Tibial nerve (tissue), 4 donors: Measurements from ENCODE around the gene RBPJL. TPM values are rescaled to one million over a fixed set of nuclear protein-coding genes. Genes with fewer than 3 reads are reported as not detected.

Experiments used
- DNase-seq, 2 donors: peaks; one replicate each; pipeline ENCODE4 v3.0.0-alpha.2; 2019; ENCODE audit warnings: low spot score in 2 of 2
- H3K27ac ChIP-seq, 4 donors: fragments of 200-600 bp; sonication (generic) in 3 of 4; one replicate each; pipeline ENCODE4 v1.5.1; 2017 to 2019; ENCODE audit warnings: mild to moderate bottlenecking in 1 of 4
- H3K27me3 ChIP-seq, 2 donors: fragments of 200-600 bp; sonication (generic) in 1 of 2; one replicate each; pipeline versions ENCODE4 v1.5.1 to v1.6.0; 2017 to 2019
- H3K36me3 ChIP-seq, 3 donors: fragments of 200-600 bp; sonication (generic); one replicate each; pipeline ENCODE4 v1.5.1; 2018 to 2019
- H3K4me1 ChIP-seq, 4 donors: fragments of 200-600 bp; sonication (generic) in 3 of 4; one replicate each; pipeline ENCODE4 v1.5.1; 2017 to 2019
- H3K4me3 ChIP-seq, 4 donors: fragments of 200-600 bp; sonication (generic) in 3 of 4; one replicate each; pipeline ENCODE4 v1.5.1; 2017 to 2019; ENCODE audit warnings: mild to moderate bottlenecking in 1 of 4, moderate library complexity in 1 of 4
- H3K9me3 ChIP-seq, 4 donors: fragments of 200-600 bp; sonication (generic) in 3 of 4; one replicate each; pipeline ENCODE4 v1.5.1; 2017 to 2019
- EP300 ChIP-seq, 2 donors: sonication (generic); formaldehyde crosslinking; IDR thresholded peaks; one replicate each; pipeline ENCODE4 v1.6.1; 2017; ENCODE audit warnings: antibody characterized with exemption in 2 of 2, mild to moderate bottlenecking in 1 of 2
- POLR2A ChIP-seq, 2 donors: fragments of 450-650 bp; IDR thresholded peaks; one replicate each; pipeline ENCODE4 v1.6.1; 2017; ENCODE audit warnings: antibody characterized with exemption in 2 of 2, mild to moderate bottlenecking in 2 of 2, moderate library complexity in 2 of 2
- whole genome bisulfite sequencing, 2 donors: methylation state at CpG; one replicate each; pipeline ENCODE4 v1.1.5; 2018; 5-methylcytosine and 5-hydroxymethylcytosine counted together
- total RNA-seq, 4 donors: library from RNA; depleted of rRNA; stranded (reverse); fragments of >200 nt; gene quantifications; one replicate each; pipeline ENCODE4 v1.1.0, GENCODE V29; 2016
- TF ChIP-seq, protein P1 (sequence below), 5 experiments: fragments of 200-600 bp in 3 of 5; fragments of 450-650 bp in 2 of 5; sonication (generic) in 3 of 5; IDR thresholded peaks; one replicate each; pipeline ENCODE4 v1.5.1; 2016 to 2019; ENCODE audit warnings: antibody characterized with exemption in 5 of 5, mild to moderate bottlenecking in 3 of 5, moderate library complexity in 2 of 5

RBPJL gene
- total RNA-seq, 4 donors from 2014 or later: 0.44 TPM; not detected in 3

DNA sequence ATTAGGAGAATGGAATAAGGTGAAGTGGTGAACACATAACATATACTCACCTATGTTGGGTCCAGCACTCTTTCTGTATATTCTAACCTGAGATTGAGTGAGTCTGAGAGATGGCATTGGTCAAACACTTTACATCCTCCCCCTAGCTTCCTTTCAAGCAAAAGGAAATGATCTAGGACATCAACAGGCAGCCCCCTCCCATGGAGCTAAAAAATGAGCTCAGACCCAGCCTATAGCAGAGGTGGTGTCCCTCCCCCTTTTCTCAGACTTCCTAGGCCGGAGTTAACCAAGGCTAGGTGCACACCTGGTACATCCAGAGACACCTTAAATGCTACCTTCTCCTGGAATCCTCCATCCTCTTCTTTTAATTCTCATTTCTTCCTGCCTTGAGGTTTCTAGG lies 47.1 kb downstream of the RBPJL start:
- peak overlapping the region in 2 of 4 donors; percentile 35 to 52 for H3K27ac ChIP-seq

DNA sequence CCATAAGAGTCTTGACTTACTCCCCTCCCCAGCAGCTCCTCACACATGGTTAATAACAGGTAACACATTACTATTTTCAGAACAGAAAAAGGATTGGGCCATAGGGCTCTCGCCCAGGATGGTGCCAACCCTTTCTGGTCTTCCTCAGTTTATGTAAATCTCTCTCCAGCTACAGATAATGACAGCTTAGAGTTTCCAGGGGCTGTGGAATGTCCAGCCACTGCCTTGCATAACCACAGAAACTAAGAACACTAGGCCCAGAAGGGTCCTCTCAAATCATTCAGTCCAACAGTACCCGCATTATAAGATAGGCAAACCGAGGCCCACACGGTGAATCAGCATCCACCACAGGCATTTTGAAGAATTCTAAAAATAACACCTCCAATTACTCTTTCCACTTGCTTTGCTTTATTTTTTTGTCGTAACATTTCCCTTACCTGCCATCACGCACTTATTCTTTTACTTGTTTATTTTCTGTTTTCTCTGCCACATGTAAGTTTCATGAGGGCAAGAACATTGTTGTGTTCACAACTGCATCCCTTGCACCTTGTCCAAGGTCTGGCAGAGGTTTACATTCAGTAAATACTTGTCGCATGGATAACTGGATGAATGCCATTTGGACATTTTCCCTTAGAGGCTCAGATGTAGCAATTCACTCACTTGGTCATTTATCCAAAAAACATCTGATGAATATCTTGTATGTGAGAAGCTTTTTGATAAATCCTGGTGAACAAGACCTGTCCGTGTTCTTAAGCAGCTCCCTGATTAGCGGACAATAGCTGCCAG lies 48.0 kb downstream of the RBPJL start:
- peak overlapping the region in 2 of 4 donors; percentile 60 to 64 for H3K27ac ChIP-seq
- WGBS, 2 donors: 75 to 78% methylated on average over 9 of the region's 9 CpGs

More for the DNA sequence above, 47.1 kb downstream of the RBPJL start:
- TF ChIP-seq EP300 (IDR thresholded peaks at IDR 0.05): no peak
- TF ChIP-seq POLR2A (IDR thresholded peaks at IDR 0.05): no peak
- TF ChIP-seq, protein P1, sequence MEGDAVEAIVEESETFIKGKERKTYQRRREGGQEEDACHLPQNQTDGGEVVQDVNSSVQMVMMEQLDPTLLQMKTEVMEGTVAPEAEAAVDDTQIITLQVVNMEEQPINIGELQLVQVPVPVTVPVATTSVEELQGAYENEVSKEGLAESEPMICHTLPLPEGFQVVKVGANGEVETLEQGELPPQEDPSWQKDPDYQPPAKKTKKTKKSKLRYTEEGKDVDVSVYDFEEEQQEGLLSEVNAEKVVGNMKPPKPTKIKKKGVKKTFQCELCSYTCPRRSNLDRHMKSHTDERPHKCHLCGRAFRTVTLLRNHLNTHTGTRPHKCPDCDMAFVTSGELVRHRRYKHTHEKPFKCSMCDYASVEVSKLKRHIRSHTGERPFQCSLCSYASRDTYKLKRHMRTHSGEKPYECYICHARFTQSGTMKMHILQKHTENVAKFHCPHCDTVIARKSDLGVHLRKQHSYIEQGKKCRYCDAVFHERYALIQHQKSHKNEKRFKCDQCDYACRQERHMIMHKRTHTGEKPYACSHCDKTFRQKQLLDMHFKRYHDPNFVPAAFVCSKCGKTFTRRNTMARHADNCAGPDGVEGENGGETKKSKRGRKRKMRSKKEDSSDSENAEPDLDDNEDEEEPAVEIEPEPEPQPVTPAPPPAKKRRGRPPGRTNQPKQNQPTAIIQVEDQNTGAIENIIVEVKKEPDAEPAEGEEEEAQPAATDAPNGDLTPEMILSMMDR (IDR thresholded peaks at IDR 0.05): no peak
- 72 to 82% methylated on average over 1 of the region's 1 CpG for WGBS, 2 donors
- Histone ChIP-seq H3K27me3 (no peaks in the 10 kb centered on the region), H3K4me3 (no peak overlapping the region), H3K9me3 (no peaks in the 10 kb centered on the region), H3K36me3 (no peaks in the 10 kb centered on the region), H3K4me1 (peaks cover 2 to 31% (median 16%) of the 10 kb centered on the region in 4 donors)
- no peak for DNase-seq

DNA sequence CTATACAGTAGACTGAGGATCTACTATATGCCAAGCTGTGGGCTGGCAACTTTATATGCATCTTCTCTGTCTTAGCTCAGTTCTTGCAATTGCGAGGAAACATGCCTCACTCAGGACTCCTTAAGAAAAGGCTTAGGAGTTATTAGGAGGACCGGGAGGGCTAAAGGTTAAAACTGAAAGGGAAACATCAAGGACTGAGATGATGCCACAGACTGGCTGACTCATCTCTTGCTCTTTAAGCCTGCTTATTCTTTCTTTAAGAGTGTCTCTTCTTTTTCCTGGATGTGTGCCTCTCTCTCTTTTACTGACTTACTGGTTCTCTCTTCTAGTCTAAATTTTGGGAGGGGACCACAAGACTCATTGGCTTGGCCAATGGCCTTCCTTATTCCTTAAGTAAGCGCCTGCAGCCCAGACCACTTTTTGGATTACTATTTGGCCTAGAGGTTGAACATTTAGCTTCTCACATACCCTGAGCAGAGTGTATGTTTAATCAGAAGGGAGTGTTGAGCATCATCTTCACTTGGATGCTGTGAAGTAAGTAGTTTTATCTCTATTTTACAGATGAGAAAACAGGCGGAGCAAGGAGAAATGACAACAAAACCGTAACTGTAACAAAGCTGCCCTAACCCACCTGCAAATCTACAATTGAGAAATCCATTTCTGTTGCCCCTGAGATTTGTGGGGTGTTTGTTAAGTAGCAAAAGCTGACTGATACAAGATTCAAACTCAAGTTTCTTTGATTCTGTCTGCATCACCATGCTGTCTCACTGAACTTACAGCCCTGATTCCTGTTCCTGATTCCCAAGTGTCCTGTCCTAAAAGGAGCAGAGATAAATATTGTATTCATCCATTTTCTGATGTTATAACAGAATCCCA lies 48.8 kb downstream of the RBPJL start:
- Histone ChIP-seq H3K27me3 (no peaks in the 10 kb centered on the region), H3K27ac (peak overlapping the region in 2 of 4 donors; percentile 60 to 64), H3K4me1 (peaks cover 2 to 41% (median 26%) of the 10 kb centered on the region in 4 donors), H3K9me3 (no peaks in the 10 kb centered on the region), H3K36me3 (no peaks in the 10 kb centered on the region), H3K4me3 (no peak overlapping the region)
- DNase-seq: no peak
- no peak for TF ChIP-seq POLR2A (IDR thresholded peaks at IDR 0.05)
- TF ChIP-seq, protein P1 (IDR thresholded peaks at IDR 0.05): no peak
- TF ChIP-seq EP300 (IDR thresholded peaks at IDR 0.05): no peak
- 77 to 81% methylated on average over 5 of the region's 5 CpGs for WGBS, 2 donors

More for the DNA sequence above, 48.0 kb downstream of the RBPJL start:
- Histone ChIP-seq H3K4me3 (no peak overlapping the region), H3K9me3 (no peaks in the 10 kb centered on the region), H3K36me3 (no peaks in the 10 kb centered on the region), H3K27me3 (no peaks in the 10 kb centered on the region), H3K4me1 (peaks cover 2 to 36% (median 19%) of the 10 kb centered on the region in 4 donors)
- DNase-seq: no peak
- TF ChIP-seq EP300 (IDR thresholded peaks at IDR 0.05): no peak
- TF ChIP-seq, protein P1 (IDR thresholded peaks at IDR 0.05): no peak
- TF ChIP-seq POLR2A (IDR thresholded peaks at IDR 0.05): no peak

DNA sequence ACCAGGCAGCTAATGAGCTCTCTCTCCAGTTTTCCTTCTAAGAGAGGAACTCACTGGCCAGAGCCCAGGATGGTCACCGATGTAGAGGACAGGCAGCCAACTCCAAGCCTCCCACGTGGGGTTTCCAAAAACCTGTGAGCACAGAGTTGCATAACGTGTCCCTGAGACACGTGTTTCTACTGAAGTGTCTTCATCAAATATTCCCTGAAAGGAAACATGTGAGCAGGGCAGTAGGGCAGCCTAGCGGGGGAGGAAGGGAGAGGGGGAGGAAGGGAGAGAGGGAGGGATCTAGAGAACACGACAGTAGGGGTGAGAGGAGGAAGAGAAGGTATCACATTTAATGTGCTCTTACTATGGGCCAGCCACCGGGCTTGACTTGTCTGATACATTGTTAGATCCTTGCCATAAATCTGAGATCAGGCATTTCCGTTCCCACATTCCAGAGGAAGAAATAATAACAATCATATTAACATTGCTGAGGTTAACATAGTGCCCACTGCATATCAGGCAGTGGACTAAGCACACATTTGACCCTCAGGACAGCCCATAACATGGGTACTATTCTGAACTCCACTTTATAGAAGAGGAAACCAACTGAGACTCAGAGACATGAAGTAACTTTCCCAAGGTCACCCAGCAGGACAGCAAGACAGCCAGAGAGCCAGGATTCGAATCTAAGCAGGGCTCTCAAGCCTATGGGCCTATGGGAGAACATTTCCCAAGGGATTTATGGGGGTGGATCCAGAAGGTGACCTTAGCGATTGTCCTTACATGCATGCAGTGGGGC lies 51.8 kb downstream of the RBPJL start:
- Histone ChIP-seq H3K9me3 (no peaks in the 10 kb centered on the region), H3K4me3 (no peak overlapping the region), H3K4me1 (peaks cover 2 to 60% (median 28%) of the 10 kb centered on the region in 4 donors), H3K36me3 (no peaks in the 10 kb centered on the region), H3K27ac (peak overlapping the region; percentile 79 to 97 (median 88)), H3K27me3 (no peaks in the 10 kb centered on the region)
- peak; percentile 81 to 92 for DNase-seq
- TF ChIP-seq POLR2A (IDR thresholded peaks at IDR 0.05): no peak
- TF ChIP-seq, protein P1 (IDR thresholded peaks at IDR 0.05): peak in 2 of 5 experiments; percentile 7 to 24
- TF ChIP-seq EP300 (IDR thresholded peaks at IDR 0.05): peak; percentile 81 to 88
- WGBS, 2 donors: 11 to 19% methylated on average over 10 of the region's 10 CpGs
